ENCODE results near the gene DICER1.

The DICER1 gene

DNA sequence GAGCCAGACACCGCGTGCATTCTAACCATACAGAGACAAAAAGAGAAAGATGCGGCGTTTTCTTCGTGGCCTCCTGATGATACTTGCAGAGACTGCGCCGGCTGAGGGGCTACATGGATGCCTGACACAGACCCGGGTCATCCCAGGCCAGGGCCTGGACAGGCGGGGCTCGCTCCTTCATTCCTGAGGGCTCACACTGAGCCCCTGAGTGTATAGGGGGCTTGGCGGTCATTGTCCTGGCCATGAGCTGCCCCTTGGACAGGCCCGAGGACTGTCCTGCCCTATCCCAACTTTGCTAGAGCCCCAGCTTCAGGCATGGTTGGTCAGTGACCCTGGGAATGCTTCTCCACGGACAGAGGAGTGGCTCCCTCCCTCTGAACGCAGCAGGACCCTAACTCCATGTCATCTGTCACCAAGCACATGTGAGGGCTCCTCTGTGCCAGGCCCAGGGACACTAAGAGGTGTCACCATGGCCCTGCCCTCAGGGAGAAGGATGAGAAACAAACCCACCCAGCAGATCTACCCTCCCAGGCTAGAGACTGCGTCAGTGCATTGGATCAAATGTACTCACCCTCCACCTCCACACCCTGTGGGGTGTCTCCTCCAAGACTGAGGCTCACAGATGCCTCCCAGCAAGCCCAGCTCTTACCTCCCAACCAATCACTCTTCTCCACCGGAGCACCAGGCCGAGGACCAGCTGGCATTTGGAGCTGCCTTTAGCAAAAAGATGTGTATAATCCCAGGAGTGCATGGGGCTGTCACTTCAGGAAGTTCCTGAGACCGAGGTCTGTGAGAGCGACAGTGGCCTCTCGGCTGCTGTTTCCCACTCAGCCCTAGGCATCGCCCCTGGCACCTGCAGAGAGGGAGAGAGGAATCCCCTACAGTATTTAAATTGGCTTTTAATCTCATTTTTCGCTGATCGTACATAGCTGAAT is 102.7 kb downstream of the DICER1 start:
- no peak for DNase-seq

- DNase-seq = no peak
Measured at GRCh38 chr14:95052016-95052585, 105.2 kb downstream of the DICER1 start.

GRCh38 chr14:95049952-95050351 is 107.4 kb downstream of the DICER1 start:
- no peak for DNase-seq

DNA sequence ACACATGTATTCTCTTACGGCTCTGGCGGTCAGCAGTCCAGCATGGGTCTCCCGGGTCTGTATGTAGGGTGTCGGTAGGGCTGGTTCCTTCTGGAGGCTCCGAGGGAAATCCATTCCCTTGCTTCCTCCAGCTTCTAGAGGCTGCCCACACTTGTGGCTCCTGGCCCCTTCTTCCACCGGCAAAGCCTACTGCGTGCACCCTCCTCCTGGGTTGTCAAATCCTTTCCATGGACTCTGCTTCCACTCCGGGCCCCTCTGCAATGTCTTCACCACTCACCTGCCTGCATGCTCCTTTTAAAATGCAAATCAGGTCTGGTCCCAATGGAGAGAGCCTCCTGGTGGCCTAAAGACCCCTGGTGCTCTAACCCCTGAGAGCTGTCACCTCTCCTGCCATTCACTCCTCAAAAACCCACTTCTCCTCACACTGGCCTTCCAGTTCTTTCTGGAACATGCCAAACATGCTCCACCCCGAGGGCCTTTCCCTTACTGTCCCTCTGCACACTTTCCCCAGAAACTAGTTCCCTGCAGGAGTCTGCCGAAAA is 108.5 kb downstream of the DICER1 start:
- DNase-seq = no peak

- no peak for DNase-seq
Measured at GRCh38 chr14:95047754-95048153, 109.6 kb downstream of the DICER1 start.

DNA sequence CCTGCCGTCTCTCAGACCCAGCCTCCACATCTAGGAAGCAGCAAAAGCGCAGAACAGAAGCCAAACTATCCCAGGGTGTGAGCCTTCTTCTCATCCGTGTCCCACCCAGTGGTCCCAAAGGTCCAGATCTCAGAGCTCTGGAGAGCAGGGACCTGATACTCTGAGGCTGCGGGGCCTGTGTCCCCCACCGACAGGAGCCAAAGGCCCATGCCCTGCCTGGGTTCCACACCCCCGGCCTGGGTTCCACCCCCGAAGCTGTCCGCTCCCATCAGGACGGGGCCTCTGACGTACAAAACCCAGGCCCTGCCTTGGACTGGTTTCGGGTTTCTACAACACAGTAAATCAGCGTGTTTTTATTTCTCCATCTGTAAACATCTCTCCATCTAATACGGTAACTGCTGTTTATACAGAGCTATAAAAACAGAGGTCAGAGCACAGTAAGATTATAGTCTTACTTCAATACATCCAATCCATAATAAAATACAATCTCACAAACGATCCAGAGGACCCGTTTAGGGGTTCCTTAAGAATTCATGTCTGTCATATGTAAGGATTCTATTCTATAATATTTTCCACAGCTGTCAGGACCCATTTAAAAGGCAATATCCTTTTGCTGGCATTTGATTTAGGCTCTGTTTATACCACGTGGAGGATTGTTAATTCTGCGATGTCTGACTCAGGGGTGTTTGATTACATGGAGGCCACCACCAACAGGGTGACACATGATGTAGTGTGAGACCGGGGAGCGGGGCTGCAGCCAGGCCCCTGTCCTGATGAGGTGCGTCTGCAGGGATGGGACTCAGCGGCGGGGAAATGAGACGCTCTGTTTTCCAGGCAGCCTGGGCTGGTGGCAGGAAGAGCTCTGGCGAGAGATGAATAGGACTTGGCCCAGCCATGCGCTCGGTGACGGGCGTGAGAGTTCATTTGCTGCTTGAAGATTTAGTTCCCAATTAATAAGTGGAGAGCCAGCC is 110.3 kb downstream of the DICER1 start:
- DNase-seq = peak; percentile 56

DNA sequence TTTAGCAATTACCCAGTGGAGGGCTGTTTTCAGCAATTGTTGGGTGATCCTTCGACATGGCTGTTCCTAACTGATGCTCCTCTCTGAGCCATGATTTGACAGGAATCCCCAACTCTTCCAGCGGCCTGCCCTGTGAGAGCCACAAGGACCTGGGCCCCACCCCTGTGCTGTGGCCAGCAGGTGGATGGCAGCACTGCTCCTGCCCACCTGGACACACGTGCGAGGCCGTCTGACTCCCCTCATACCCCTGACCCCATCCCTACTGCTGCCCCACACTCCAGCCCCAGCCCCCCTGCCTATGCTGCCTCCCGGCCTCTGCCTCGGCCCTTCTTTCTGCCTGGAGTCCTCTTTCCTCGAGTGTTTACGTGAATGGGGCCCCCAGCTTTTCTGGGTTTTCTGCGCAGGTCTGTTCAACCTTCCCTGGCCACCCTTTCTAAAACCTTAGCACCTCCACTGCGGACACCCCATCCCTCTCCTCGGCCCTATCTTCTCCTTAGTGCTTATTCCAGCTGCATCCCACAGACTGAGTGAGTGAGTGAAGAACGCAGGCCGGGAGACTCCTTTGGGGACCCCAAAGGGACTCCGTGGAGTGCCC is 111.4 kb downstream of the DICER1 start:
- DNase-seq = no peak

DNA sequence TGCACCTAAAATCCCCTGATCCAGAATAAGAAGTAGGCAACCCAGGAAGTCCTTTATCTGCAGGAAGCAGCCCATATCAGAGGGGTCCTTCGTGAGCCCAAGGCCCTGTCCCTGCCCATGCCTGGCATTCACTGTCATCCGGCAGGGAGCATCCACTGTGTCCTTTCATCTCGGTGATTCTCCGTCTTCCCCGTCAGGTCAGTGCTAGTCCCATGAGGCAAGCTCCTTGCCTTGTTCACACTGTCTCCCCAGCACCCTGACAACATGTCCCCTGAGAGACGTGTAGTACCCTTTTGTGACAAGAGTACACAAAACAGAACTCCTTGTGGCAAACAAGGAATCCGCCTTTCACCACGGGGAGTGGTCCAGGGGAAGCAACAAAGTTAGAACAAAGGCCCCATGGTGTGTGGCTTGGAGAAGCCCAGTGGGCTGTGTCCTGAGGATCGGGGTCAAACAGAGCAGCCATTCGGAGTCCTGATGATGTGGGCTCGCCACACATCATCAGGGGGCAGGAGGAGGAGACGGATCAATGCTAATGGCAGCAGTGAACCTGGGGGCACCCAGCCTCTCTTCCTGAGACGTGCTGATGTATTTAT is 112.1 kb downstream of the DICER1 start:
- no peak for DNase-seq

- no peak for DNase-seq
Measured at GRCh38 chr14:95044463-95045105, 112.7 kb downstream of the DICER1 start.

GRCh38 chr14:95043732-95044462 is 113.4 kb downstream of the DICER1 start:
- no peak for DNase-seq

DNA sequence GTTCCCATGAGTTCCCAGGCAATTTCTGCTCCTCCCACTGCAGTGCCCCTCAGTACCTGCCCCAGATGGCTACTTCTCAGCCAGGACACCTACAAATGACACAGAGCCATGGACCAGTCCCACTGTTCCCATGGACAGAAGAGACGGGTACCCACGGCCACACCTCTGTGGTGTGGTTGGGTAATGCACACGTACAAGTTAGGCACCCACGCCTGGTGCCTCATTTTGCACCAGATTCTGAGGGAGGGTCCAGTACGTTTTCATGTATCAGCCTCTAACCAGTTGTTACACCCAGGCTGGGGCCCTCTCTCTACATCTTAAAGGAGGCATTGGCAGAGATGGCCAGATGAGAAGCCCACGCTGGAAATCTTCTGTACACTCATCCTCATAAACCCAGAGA is 114.0 kb downstream of the DICER1 start:
- DNase-seq = no peak

GRCh38 chr14:95041477-95042020 is 115.8 kb downstream of the DICER1 start:
- no peak for DNase-seq

DNA sequence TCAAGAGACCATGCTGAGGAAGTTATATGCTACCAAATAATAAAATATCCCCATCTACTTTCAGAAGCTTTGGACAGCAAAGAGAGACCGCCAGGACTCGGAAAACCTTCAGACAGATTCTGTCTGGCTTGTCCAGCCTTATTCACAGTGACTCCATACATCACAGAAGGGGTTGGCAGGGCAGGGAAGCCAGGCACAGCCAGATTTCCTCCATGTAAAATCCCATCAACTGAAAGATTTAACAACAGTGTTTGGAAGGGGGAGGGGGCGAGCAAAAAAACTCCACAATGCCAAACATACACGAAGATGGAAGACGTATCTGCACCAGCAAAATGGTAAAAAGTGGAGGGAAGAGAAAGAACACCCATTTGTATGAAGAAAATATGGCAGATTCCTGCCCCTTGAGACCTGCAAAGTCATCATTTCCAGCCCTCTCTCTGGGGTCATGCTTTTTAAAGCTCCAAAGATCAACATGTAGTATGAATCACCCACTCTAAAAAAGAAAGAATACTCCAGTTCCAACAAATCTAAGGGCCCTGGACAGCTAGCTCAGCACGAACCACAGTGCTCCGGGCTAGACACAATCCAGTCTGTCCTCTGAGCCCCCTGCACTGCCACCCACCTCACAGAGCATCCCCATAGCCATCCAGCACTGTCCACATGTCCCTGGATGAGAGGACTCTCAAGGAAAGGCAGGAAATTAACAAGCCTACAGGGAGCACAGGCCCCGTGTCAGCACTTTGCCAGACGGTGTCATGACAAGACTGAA is 116.4 kb downstream of the DICER1 start:
- DNase-seq = no peak

- no peak for DNase-seq
Measured at GRCh38 chr14:95039993-95040348, 117.4 kb downstream of the DICER1 start.

GRCh38 chr14:95039259-95039992 is 117.9 kb downstream of the DICER1 start:
- no peak for DNase-seq

DNA sequence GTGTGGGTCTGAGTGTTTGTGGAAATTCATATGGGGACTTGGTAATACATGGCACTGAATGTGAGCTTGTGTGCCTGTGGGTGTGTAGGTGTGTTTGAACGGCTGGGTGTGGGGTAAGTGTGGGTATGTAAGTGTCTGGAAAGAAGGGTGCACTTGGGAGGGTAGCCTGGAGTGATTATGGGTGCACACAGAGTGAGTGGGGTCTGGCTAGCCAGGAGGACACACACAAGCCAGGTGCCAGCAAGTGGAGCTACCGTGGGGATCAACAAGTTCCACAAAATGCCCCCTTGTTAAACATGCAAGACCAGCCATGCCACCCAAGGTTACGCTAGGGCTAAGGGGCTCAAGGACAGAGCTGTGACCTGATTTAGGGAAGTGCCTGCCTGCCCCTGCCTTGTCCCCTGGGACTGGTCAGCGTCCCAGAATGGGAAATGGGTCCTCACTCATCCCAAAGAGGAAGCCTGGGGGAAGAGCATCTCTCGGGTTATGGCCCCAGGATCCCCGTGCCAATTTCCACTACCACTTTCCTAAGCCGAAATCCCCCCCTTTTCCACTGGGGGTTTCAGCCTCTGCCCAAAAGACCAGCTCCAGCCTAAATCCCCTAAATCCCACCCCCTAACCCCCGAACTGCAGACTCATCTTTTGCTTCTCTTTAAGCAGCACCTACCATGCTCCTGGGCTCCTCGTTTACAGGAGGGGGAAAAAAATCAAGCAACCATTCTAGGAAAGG is 118.6 kb downstream of the DICER1 start:
- no peak for DNase-seq

- no peak for DNase-seq
Measured at GRCh38 chr14:95037273-95037672, 120.1 kb downstream of the DICER1 start.
